Stimulated activated CD4-positive, alpha-beta T cell treated with anti-CD3 and anti-CD28 coated beads, Interleukin-15, amount 100 ng/mL, for 24 hours (primary cell): ENCODE measurements around the gene CFAP45.

Source experiments
- DNase-seq: peaks from one replicate; pipeline ENCODE4 v3.0.0-alpha.2; 2020

Gene CFAP45

GRCh38 chr1:159900086-159900680 is at the start of gene CFAP45:
CFAP45 (minus strand) TSS chr1:159900165; CDS start chr1:159900098, 67 bp downstream.
- DNase-seq: peak; percentile 27

GRCh38 chr1:159949123-159949522 is 49.2 kb upstream of the CFAP45 start:
- DNase-seq: no peak

- DNase-seq: no peak
Measured at GRCh38 chr1:159947942-159948341, 48.0 kb upstream of the CFAP45 start.

GRCh38 chr1:159946242-159947187 is 46.5 kb upstream of the CFAP45 start:
- DNase-seq: no peak

- DNase-seq: peak; percentile 82
Measured at GRCh38 chr1:159945483-159946241, 45.7 kb upstream of the CFAP45 start, which contains the start of gene IGSF9. IGSF9 (minus strand) TSS chr1:159945613; CDS start chr1:159943454, 2,159 bp downstream.

GRCh38 chr1:159944623-159945455 is 44.9 kb upstream of the CFAP45 start:
- no peak for DNase-seq

GRCh38 chr1:159943908-159944622 is 44.1 kb upstream of the CFAP45 start:
- no peak for DNase-seq

- no peak for DNase-seq
Measured at GRCh38 chr1:159943278-159943640, 43.3 kb upstream of the CFAP45 start.

- DNase-seq: no peak
Measured at GRCh38 chr1:159942632-159943277, 42.8 kb upstream of the CFAP45 start.

- no peak for DNase-seq
Measured at GRCh38 chr1:159941591-159942560, 41.9 kb upstream of the CFAP45 start.

GRCh38 chr1:159941141-159941540 is 41.2 kb upstream of the CFAP45 start:
- no peak for DNase-seq

GRCh38 chr1:159940006-159940620 is 40.1 kb upstream of the CFAP45 start:
- DNase-seq: no peak

GRCh38 chr1:159939678-159940002 is 39.7 kb upstream of the CFAP45 start:
- no peak for DNase-seq

- DNase-seq: no peak
Measured at GRCh38 chr1:159938905-159939677, 39.1 kb upstream of the CFAP45 start.

- DNase-seq: no peak
Measured at GRCh38 chr1:159938211-159938852, 38.4 kb upstream of the CFAP45 start.

- no peak for DNase-seq
Measured at GRCh38 chr1:159937054-159937750, 37.2 kb upstream of the CFAP45 start.

- DNase-seq: peak; percentile 86
Measured at GRCh38 chr1:159936273-159936904, 36.4 kb upstream of the CFAP45 start.
